ENCODE data around the gene TMEM98.

TMEM98 gene

DNA sequence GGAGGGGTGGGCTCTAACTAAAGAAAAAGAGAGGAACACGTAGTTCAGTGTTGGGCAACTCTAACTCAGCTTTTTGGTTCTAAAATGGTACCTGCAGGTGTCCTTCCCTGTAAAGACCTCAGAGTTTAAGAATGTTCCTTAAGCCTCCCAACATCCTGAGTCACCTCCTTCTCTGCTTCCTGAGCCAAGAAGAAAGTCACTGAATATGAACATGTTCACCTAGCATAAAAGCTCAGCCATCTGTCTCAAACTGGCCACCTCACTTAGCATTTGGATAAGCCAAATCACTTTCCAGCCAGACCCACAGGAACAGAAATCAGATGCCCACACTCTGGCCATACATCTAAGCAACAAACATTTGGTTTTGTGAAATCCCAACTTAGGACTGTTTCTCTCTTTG lies 3.7 kb downstream of the TMEM98 start:
- no peak overlapping the region for H3K27ac ChIP-seq
- H3K27me3 ChIP-seq, result peaks cover 33 to 42% (median 36%) of the 10 kb centered on the region in 11 experiments
- H3K36me3 ChIP-seq, result peaks cover 0 to 38% (median 12%) of the 10 kb centered on the region in 11 experiments; a peak in 7 of 22 replicates

DNA sequence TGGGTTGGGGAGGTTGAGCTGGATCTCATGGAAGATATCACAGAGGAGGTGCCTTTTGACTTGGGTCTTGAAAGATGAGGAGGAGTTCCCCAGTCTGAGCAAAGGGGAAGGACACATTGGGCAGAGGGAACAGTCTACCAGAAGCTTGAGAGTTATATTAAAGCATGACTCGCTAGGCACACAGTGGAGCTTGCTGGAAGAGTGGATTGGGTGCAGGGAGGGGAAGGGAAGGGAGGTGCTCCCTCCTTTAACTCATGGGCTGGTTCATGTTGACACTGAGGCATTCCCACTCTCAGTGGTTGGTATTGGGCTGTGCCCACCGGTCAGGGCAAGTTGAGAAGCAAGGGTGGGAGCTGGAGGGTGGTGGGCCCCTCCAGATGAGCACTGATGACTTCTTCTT lies 5.9 kb downstream of the TMEM98 start:
- no peak for TF ChIP-seq Cebpa-rat (IDR thresholded peaks at IDR 0.05)
- Histone ChIP-seq H3K36me3 (peaks cover 0 to 38% (median 12%) of the 10 kb centered on the region in 11 experiments; a peak in 7 of 22 replicates), H3K4me3 (no peak overlapping the region), H3K9me3 (replicated peaks in 1 of 11) (no peaks in the 10 kb centered on the region), H3K4me2 (no peak overlapping the region), H4K20me1 (peaks cover 0 to 7% (median 0%) of the 10 kb centered on the region in 11 experiments; a peak in 1 of 22 replicates), H3K27ac (no peak overlapping the region), H3K4me1 (peaks cover 0 to 21% (median 12%) of the 10 kb centered on the region in 10 experiments; a peak in 15 of 20 replicates), H3K27me3 (peaks cover 12 to 20% (median 14%) of the 10 kb centered on the region in 11 experiments), H3K9ac (no peak overlapping the region)

More for the DNA sequence above, 3.7 kb downstream of the TMEM98 start:
- H3K4me1 ChIP-seq, result peaks cover 0 to 28% (median 22%) of the 10 kb centered on the region in 10 experiments; a peak in 18 of 20 replicates
- no peak overlapping the region for H3K4me3 ChIP-seq
- no peaks in the 10 kb centered on the region for H3K9me3 ChIP-seq (replicated peaks in 1 of 11)
- no peak for TF ChIP-seq Cebpa-rat (IDR thresholded peaks at IDR 0.05)
- H4K20me1 ChIP-seq, result peaks cover 0 to 7% (median 0%) of the 10 kb centered on the region in 11 experiments; a peak in 1 of 22 replicates
- no peak overlapping the region for H3K9ac ChIP-seq
- no peak overlapping the region for H3K4me2 ChIP-seq

- Histone ChIP-seq H3K27ac (no peak overlapping the region), H3K4me3 (no peak overlapping the region), H4K20me1 (no peaks in the 10 kb centered on the region), H3K4me2 (no peak overlapping the region), H3K9ac (no peak overlapping the region), H3K4me1 (peaks cover 0 to 11% (median 2%) of the 10 kb centered on the region in 10 experiments; a peak in 7 of 20 replicates), H3K9me3 (replicated peaks in 1 of 11) (no peaks in the 10 kb centered on the region), H3K27me3 (peaks cover 0 to 4% (median 0%) of the 10 kb centered on the region in 11 experiments; a peak in 1 of 22 replicates), H3K36me3 (peaks cover 0 to 44% (median 20%) of the 10 kb centered on the region in 11 experiments; a peak in 13 of 22 replicates)
- TF ChIP-seq Cebpa-rat (IDR thresholded peaks at IDR 0.05), result no peak
Measured at GRCh38 chr17:32935726-32936125, 7.8 kb downstream of the TMEM98 start.

DNA sequence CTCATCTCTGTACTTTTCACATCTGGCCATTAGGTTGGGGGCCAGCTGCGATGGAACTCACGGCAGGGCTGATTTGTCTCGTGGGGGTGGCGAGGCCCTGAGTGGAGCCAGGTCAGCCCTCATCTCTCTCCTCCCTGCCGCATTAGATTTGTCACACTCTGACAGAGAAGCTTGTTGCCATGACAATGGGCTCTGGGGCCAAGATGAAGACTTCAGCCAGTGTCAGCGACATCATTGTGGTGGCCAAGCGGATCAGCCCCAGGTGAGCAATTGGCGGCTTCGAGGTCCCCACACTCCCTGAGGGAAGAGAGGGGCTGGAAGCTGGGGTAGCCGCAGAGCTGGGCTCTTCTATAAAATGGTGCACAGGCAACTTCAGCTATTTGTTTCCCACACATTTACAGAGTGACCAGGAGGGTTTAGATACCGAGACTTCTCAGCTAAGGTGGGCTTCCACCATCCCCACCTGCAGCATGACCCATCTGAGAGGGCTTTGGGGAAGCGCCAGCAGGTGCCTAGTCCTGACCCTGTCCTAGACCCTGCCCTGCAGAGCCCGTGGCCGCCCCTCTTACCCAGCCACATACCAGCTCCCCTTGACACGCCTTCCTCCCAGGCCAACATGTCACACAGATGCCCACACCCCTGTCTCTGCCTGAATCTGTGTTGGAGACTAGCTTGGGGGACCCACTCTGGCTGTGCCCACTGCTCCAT lies 8.4 kb downstream of the TMEM98 start:
- H3K9me3 ChIP-seq (replicated peaks in 1 of 11), result no peaks in the 10 kb centered on the region
- no peaks in the 10 kb centered on the region for H4K20me1 ChIP-seq
- H3K4me2 ChIP-seq, result peak overlapping the region in 3 of 11 experiments; percentile 9 to 30 (median 20); a peak in 4 of 22 replicates
- no peaks in the 10 kb centered on the region for H3K27me3 ChIP-seq
- H3K27ac ChIP-seq, result no peak overlapping the region
- no peak overlapping the region for H3K4me3 ChIP-seq
- H3K9ac ChIP-seq, result no peak overlapping the region
- peaks cover 0 to 50% (median 26%) of the 10 kb centered on the region in 11 experiments; a peak in 13 of 22 replicates for H3K36me3 ChIP-seq
- H3K4me1 ChIP-seq, result peaks cover 0 to 11% (median 2%) of the 10 kb centered on the region in 10 experiments; a peak in 7 of 20 replicates
- TF ChIP-seq Cebpa-rat (IDR thresholded peaks at IDR 0.05), result no peak

DNA sequence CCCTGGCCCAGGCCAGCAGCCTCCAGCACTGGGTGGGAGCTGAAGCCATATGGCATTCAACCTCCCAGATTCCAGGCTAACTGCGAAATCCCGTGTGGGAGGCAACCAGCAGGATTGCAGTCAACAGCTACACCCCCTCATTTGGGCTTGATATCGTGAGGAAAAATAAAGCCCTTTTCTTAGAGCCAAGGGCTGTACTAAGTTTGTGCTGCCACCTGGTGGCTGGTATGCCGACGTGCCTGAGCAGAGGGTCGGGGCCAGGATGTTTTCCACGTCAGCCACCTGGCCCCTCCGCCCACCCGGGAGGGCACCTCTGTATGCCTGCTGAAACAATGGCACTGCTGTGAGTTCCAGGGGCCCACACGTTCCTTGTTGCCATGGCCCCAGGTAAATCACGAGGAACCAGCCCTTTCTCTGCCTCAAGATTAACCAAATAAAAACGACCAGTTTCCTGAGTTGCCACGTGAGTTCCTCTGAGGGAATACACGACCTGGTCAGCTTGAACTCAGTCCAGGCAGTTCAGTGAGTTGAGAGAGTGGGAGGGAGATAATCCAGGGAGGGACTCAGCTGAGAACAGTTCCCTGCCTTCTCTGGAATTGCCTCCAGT lies 9.0 kb downstream of the TMEM98 start:
- H3K4me1 ChIP-seq, result peaks cover 0 to 11% (median 2%) of the 10 kb centered on the region in 10 experiments; a peak in 7 of 20 replicates
- H3K36me3 ChIP-seq, result peaks cover 0 to 54% (median 27%) of the 10 kb centered on the region in 11 experiments; a peak in 13 of 22 replicates
- H3K27me3 ChIP-seq, result no peaks in the 10 kb centered on the region
- peak overlapping the region in 7 of 11 experiments; percentile 9 to 46 (median 30); a peak in 8 of 22 replicates for H3K4me2 ChIP-seq
- H3K9me3 ChIP-seq (replicated peaks in 1 of 11), result no peaks in the 10 kb centered on the region
- TF ChIP-seq Cebpa-rat (IDR thresholded peaks at IDR 0.05), result no peak
- H4K20me1 ChIP-seq, result no peaks in the 10 kb centered on the region
- no peak overlapping the region; a peak in 2 of 22 replicates for H3K27ac ChIP-seq
- no peak overlapping the region for H3K9ac ChIP-seq
- no peak overlapping the region for H3K4me3 ChIP-seq

GRCh38 chr17:32940706-32941390 lies 12.9 kb downstream of the TMEM98 start:
- Histone ChIP-seq H3K27me3 (no peaks in the 10 kb centered on the region), H4K20me1 (no peaks in the 10 kb centered on the region), H3K4me3 (no peak overlapping the region), H3K4me1 (peaks cover 0 to 11% (median 2%) of the 10 kb centered on the region in 10 experiments; a peak in 7 of 20 replicates), H3K36me3 (peaks cover 0 to 42% (median 16%) of the 10 kb centered on the region in 11 experiments; a peak in 12 of 22 replicates), H3K27ac (no peak overlapping the region), H3K9ac (no peak overlapping the region), H3K9me3 (replicated peaks in 1 of 11) (no peaks in the 10 kb centered on the region), H3K4me2 (no peak overlapping the region)
- no peak for TF ChIP-seq Cebpa-rat (IDR thresholded peaks at IDR 0.05)

GRCh38 chr17:32941419-32942032 lies 13.6 kb downstream of the TMEM98 start:
- H4K20me1 ChIP-seq, result no peaks in the 10 kb centered on the region
- peaks cover 0 to 35% (median 13%) of the 10 kb centered on the region in 11 experiments; a peak in 12 of 22 replicates for H3K36me3 ChIP-seq
- H3K9me3 ChIP-seq (replicated peaks in 1 of 11), result no peaks in the 10 kb centered on the region
- no peak overlapping the region for H3K4me3 ChIP-seq
- no peak overlapping the region for H3K9ac ChIP-seq
- H3K27ac ChIP-seq, result no peak overlapping the region
- TF ChIP-seq Cebpa-rat (IDR thresholded peaks at IDR 0.05), result no peak
- peaks cover 0 to 9% (median 2%) of the 10 kb centered on the region in 10 experiments; a peak in 7 of 20 replicates for H3K4me1 ChIP-seq
- H3K4me2 ChIP-seq, result no peak overlapping the region
- H3K27me3 ChIP-seq, result no peaks in the 10 kb centered on the region

DNA sequence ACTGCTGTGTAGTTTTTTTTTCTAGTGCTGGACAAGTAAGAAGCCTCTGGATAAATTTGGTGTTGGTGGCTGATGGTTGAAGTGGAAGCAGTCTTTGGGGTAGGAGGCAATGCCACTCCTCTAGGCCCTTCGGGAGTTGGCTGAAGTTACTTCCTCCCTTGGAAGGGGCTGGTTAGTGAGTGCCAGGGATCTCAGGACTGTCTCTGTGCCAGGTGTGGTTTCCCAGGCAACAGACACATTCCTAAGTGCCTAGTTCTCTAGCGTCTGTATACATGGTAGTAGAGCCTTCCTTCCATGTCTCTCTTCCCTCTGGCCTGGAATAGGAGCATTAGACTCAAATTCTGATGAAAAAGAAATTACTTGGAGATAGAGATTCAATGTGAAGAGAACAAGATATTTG lies 15.3 kb downstream of the TMEM98 start:
- Histone ChIP-seq H3K4me2 (no peak overlapping the region), H3K4me1 (peaks cover 0 to 3% (median 0%) of the 10 kb centered on the region in 10 experiments; a peak in 1 of 20 replicates), H3K9me3 (replicated peaks in 1 of 11) (no peaks in the 10 kb centered on the region), H3K9ac (no peak overlapping the region), H4K20me1 (no peaks in the 10 kb centered on the region), H3K27ac (no peak overlapping the region), H3K27me3 (no peaks in the 10 kb centered on the region), H3K36me3 (peaks cover 0 to 32% (median 13%) of the 10 kb centered on the region in 11 experiments; a peak in 12 of 22 replicates), H3K4me3 (no peak overlapping the region)
- TF ChIP-seq Cebpa-rat (IDR thresholded peaks at IDR 0.05), result no peak

Data from BLaER1 treated with 17β-estradiol and CSF1 and Interleukin-3, amounts not matched to agents 10 nM and 100 nM (cell line).